Measurements from ENCODE around the gene FAM120B. TPM values are rescaled to one million over a fixed set of nuclear protein-coding genes. Genes with fewer than 3 reads are reported as not detected.

Gene FAM120B
- total RNA-seq, 1 donor from 2014 or later, result 48.3 TPM

DNA sequence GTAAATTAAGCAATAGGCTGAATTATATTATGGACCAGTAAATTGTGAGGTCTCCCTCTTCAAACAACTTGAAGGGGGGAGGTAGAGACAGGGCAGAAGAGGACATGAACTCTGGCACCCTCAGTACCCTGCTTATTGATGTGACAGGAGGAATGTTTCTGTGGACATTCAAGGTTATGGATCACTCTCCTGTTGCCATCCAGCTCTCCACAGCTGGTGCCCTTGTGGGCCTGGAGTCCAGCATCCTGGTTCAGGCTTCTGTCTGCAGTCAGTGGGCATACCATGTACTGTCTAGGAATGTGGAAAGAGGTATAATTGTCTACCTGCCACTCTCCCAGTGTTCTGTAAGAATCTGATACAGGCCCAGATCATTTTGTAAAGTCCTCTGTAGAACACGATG lies 55.6 kb downstream of the FAM120B start:
- no peak for TF ChIP-seq CTCF (IDR thresholded peaks at IDR 0.05; ENCODE audit: unreplicated experiment)

GRCh38 chr6:170363255-170363654 lies 56.7 kb downstream of the FAM120B start:
- Mint-ChIP-seq H3K36me3 (ENCODE audit: low read depth, unreplicated experiment) (peaks cover 32% of the 10 kb centered on the region), H3K27ac (ENCODE audit: unreplicated experiment) (no peak overlapping the region), H3K9me3 (ENCODE audit: unreplicated experiment) (no peaks in the 10 kb centered on the region), H3K4me3 (ENCODE audit: unreplicated experiment) (no peak overlapping the region), H3K4me1 (ENCODE audit: unreplicated experiment) (no peaks in the 10 kb centered on the region), H3K27me3 (ENCODE audit: unreplicated experiment) (peaks cover 1% of the 10 kb centered on the region)
- no peak for TF ChIP-seq CTCF (IDR thresholded peaks at IDR 0.05; ENCODE audit: unreplicated experiment)
- no peak for DNase-seq (ENCODE audit: low spot score)

More for the DNA sequence above, 55.6 kb downstream of the FAM120B start:
- no peak for DNase-seq (ENCODE audit: low spot score)
- no peak overlapping the region for H3K27ac Mint-ChIP-seq (ENCODE audit: unreplicated experiment)
- no peaks in the 10 kb centered on the region for H3K9me3 Mint-ChIP-seq (ENCODE audit: unreplicated experiment)
- H3K4me1 Mint-ChIP-seq (ENCODE audit: unreplicated experiment), result no peaks in the 10 kb centered on the region
- peaks cover 44% of the 10 kb centered on the region for H3K36me3 Mint-ChIP-seq (ENCODE audit: low read depth, unreplicated experiment)
- H3K27me3 Mint-ChIP-seq (ENCODE audit: unreplicated experiment), result peaks cover 1% of the 10 kb centered on the region
- no peak overlapping the region for H3K4me3 Mint-ChIP-seq (ENCODE audit: unreplicated experiment)

- Mint-ChIP-seq H3K27ac (ENCODE audit: unreplicated experiment) (no peak overlapping the region), H3K4me3 (ENCODE audit: unreplicated experiment) (no peak overlapping the region), H3K27me3 (ENCODE audit: unreplicated experiment) (peaks cover 1% of the 10 kb centered on the region), H3K9me3 (ENCODE audit: unreplicated experiment) (no peaks in the 10 kb centered on the region), H3K4me1 (ENCODE audit: unreplicated experiment) (no peaks in the 10 kb centered on the region), H3K36me3 (ENCODE audit: low read depth, unreplicated experiment) (peaks cover 30% of the 10 kb centered on the region)
- no peak for TF ChIP-seq CTCF (IDR thresholded peaks at IDR 0.05; ENCODE audit: unreplicated experiment)
- DNase-seq (ENCODE audit: low spot score), result no peak
These were observed 58.6 kb downstream of the FAM120B start for GRCh38 chr6:170365121-170365520.

DNA sequence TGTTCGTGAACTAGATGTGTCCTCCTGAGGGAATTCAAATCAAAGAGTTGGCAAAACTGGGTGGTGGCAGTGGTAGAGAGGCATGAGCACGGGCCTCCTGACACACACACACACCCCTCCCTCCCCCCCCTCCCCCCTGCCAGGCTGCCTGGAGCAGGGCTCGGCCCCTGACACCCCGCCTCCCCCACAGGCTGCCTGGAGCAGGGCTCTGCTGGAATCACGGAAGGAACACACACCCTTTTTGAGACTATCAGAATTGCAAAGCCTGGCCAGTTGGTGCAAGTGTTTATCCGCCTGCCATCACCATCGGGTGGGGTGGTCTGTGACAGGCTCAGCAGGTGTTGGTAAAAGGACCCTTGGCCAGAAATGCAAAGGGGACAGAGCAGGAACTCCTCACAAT lies 59.0 kb downstream of the FAM120B start:
- no peaks in the 10 kb centered on the region for H3K4me1 Mint-ChIP-seq (ENCODE audit: unreplicated experiment)
- no peaks in the 10 kb centered on the region for H3K9me3 Mint-ChIP-seq (ENCODE audit: unreplicated experiment)
- TF ChIP-seq CTCF (IDR thresholded peaks at IDR 0.05; ENCODE audit: unreplicated experiment), result no peak
- H3K4me3 Mint-ChIP-seq (ENCODE audit: unreplicated experiment), result no peak overlapping the region
- peaks cover 32% of the 10 kb centered on the region for H3K36me3 Mint-ChIP-seq (ENCODE audit: low read depth, unreplicated experiment)
- DNase-seq (ENCODE audit: low spot score), result no peak
- no peak overlapping the region for H3K27ac Mint-ChIP-seq (ENCODE audit: unreplicated experiment)
- peaks cover 1% of the 10 kb centered on the region for H3K27me3 Mint-ChIP-seq (ENCODE audit: unreplicated experiment)

GRCh38 chr6:170366248-170366960 lies 59.8 kb downstream of the FAM120B start:
- H3K27ac Mint-ChIP-seq (ENCODE audit: unreplicated experiment), result no peak overlapping the region
- no peaks in the 10 kb centered on the region for H3K9me3 Mint-ChIP-seq (ENCODE audit: unreplicated experiment)
- H3K4me3 Mint-ChIP-seq (ENCODE audit: unreplicated experiment), result no peak overlapping the region
- peaks cover 4% of the 10 kb centered on the region for H3K4me1 Mint-ChIP-seq (ENCODE audit: unreplicated experiment)
- no peak for TF ChIP-seq CTCF (IDR thresholded peaks at IDR 0.05; ENCODE audit: unreplicated experiment)
- H3K27me3 Mint-ChIP-seq (ENCODE audit: unreplicated experiment), result peaks cover 1% of the 10 kb centered on the region
- DNase-seq (ENCODE audit: low spot score), result no peak
- peaks cover 40% of the 10 kb centered on the region for H3K36me3 Mint-ChIP-seq (ENCODE audit: low read depth, unreplicated experiment)
